Uterus (tissue), 4 donors: ENCODE measurements around the gene UCP2. TPM values are rescaled to one million over a fixed set of nuclear protein-coding genes. Genes with fewer than 3 reads are reported as not detected.

Source experiments
- DNase-seq, 2 donors: peaks; one replicate each; pipeline ENCODE4 v3.0.0-alpha.2; 2019 to 2020
- H3K27ac ChIP-seq, 2 donors: fragments of 200-600 bp; sonication (generic); 1 replicate in 1 of 2; 2 replicates in 1 of 2; pipeline ENCODE4 v1.5.1; 2016 to 2018
- H3K27me3 ChIP-seq, 2 donors: fragments of 200-600 bp; sonication (generic); one replicate each; pipeline ENCODE4 v1.5.1; 2018 to 2019; ENCODE audit warnings: control low read depth in 1 of 2
- H3K36me3 ChIP-seq, 2 donors: fragments of 200-600 bp; sonication (generic); one replicate each; pipeline ENCODE4 v1.5.1; 2019; ENCODE audit warnings: control low read depth in 1 of 2
- H3K4me1 ChIP-seq, 2 donors: fragments of 200-600 bp; sonication (generic); one replicate each; pipeline ENCODE4 v1.5.1; 2018 to 2019; ENCODE audit warnings: control low read depth in 1 of 2
- H3K4me3 ChIP-seq, 2 donors: fragments of 200-600 bp; sonication (generic); 1 replicate in 1 of 2; 2 replicates in 1 of 2; pipeline ENCODE4 v1.5.1; 2018 to 2019; ENCODE audit warnings: mild to moderate bottlenecking in 1 of 2
- H3K9me3 ChIP-seq, 2 donors: fragments of 200-600 bp; sonication (generic); one replicate each; pipeline ENCODE4 v1.5.1; 2019; ENCODE audit warnings: control low read depth in 1 of 2
- CTCF ChIP-seq, 4 experiments: fragments of 200-600 bp in 2 of 4; fragments of 450-650 bp in 2 of 4; sonication (generic) in 2 of 4; IDR thresholded peaks; one replicate each; pipeline ENCODE4 v1.5.1; 2016 to 2019; ENCODE audit warnings: antibody characterized with exemption in 4 of 4, mild to moderate bottlenecking in 2 of 4, moderate library complexity in 1 of 4
- POLR2A ChIP-seq, 2 donors: fragments of 450-650 bp; IDR thresholded peaks; one replicate each; pipeline ENCODE4 v1.6.1; 2016; ENCODE audit warnings: antibody characterized with exemption in 2 of 2, mild to moderate bottlenecking in 1 of 2, moderate library complexity in 1 of 2
- intact Hi-C: fragments of 100-400 bp; cut with DNase I; formaldehyde crosslinking; loops from one replicate; pipeline ENCODE4 v1.15.1; 2023; ENCODE audit warnings: low total_unique reads
- total RNA-seq, 4 donors: library from RNA; depleted of rRNA in 3 of 4; stranded (reverse); fragments of >200 nt in 3 of 4; gene quantifications; one replicate each; pipeline versions ENCODE4 v1.1.0 to v1.2.4, GENCODE V29; 2014 to 2023
- donor health status: DM: yes; HTN: yes; CAD: no.

UCP2 gene
- total RNA-seq, 4 donors from 2014 or later = 10.8 to 64.7 (median 33.7) TPM; not detected in 1

DNA sequence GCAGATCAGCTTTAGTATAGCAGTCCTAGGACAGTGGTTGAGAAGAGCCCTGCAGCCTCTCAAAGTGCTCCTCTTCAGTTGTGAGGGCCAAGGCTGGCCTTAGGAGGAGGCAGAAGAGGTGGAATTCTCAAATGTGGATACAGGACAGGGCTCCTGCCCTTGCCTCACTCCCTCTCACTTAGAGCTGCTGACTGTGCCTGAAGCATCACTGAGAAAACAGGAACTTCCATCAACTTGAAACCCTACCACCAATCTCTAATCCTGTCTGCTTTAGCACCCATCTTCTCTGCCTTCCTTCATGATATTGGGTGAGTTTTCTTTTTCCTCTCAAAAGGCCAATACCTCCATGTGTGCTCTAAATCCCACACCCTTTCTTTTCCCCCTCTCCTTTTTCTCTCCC is 40.6 kb upstream of the UCP2 start:
- DNase-seq = no peak
- H3K4me3 ChIP-seq = no peak overlapping the region
- no peaks in the 10 kb centered on the region for H3K9me3 ChIP-seq
- H3K36me3 ChIP-seq = no peaks in the 10 kb centered on the region
- H3K4me1 ChIP-seq = no peaks in the 10 kb centered on the region
- intact Hi-C loops = no loop called here
- TF ChIP-seq CTCF (IDR thresholded peaks at IDR 0.05) (no peak), POLR2A (IDR thresholded peaks at IDR 0.05) (no peak)
- H3K27ac ChIP-seq = no peak overlapping the region
- H3K27me3 ChIP-seq = no peaks in the 10 kb centered on the region

DNA sequence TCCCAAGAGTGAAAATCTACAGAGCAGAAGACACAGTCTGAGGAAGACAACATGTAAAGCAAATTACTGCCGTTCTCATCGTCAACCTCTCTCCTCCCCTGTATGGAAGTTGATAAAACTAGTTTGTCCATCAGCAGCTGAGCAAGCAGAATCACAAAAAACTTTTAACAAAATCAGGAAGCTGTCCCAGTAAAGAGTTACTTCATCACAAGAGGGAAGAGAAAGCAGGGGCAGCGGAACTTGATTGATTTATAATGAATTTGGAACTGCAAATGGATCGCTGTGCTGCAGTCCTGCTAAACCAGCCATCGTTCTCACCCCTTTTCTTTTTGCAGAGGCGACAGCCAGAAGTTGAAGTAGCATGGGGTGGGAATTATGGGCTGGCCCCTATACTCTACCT is 39.9 kb upstream of the UCP2 start:
- no peak for DNase-seq
- no peaks in the 10 kb centered on the region for H3K4me1 ChIP-seq
- no peaks in the 10 kb centered on the region for H3K9me3 ChIP-seq
- H3K27ac ChIP-seq = no peak overlapping the region
- H3K4me3 ChIP-seq = no peak overlapping the region
- TF ChIP-seq CTCF (IDR thresholded peaks at IDR 0.05) (no peak), POLR2A (IDR thresholded peaks at IDR 0.05) (no peak)
- H3K36me3 ChIP-seq = no peaks in the 10 kb centered on the region
- no peaks in the 10 kb centered on the region for H3K27me3 ChIP-seq
- intact Hi-C loops = no loop called here

DNA sequence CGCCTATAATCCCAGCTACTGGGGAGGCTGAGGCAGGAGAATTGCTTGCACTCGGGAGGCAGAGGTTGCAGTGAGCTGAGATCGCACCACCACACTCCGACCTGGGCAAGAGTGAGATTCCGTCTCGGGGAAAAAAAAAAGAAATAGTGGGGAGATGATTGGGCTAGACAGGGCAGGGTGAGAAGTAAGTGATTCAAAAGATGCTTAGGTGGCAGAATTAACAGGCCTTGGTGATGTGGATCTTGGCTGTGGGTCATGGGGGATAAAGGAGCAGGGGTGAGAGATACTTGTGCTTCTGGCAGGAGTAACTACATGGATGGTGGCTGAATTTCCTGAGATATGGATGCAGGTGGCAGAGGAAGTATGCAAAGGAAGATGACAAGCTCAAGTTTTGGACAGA is 39.4 kb upstream of the UCP2 start:
- DNase-seq = no peak
- Histone ChIP-seq H3K27me3 (no peaks in the 10 kb centered on the region), H3K4me3 (no peak overlapping the region), H3K4me1 (no peaks in the 10 kb centered on the region), H3K27ac (no peak overlapping the region), H3K36me3 (no peaks in the 10 kb centered on the region), H3K9me3 (no peaks in the 10 kb centered on the region)
- intact Hi-C loops = no loop called here
- TF ChIP-seq POLR2A (IDR thresholded peaks at IDR 0.05) (no peak), CTCF (IDR thresholded peaks at IDR 0.05) (no peak)

GRCh38 chr11:74020539-74020938 is 37.9 kb upstream of the UCP2 start:
- no peak overlapping the region for H3K27ac ChIP-seq
- no peak for TF ChIP-seq POLR2A (IDR thresholded peaks at IDR 0.05)
- no peak for TF ChIP-seq CTCF (IDR thresholded peaks at IDR 0.05)
- no peaks in the 10 kb centered on the region for H3K27me3 ChIP-seq
- H3K36me3 ChIP-seq = no peaks in the 10 kb centered on the region
- no peak overlapping the region for H3K4me3 ChIP-seq
- no peaks in the 10 kb centered on the region for H3K9me3 ChIP-seq
- no peaks in the 10 kb centered on the region for H3K4me1 ChIP-seq
- intact Hi-C loops = no loop called here
- no peak for DNase-seq

GRCh38 chr11:74019860-74020259 is 37.2 kb upstream of the UCP2 start:
- no peak overlapping the region for H3K27ac ChIP-seq
- no peaks in the 10 kb centered on the region for H3K27me3 ChIP-seq
- intact Hi-C loops = no loop called here
- H3K4me3 ChIP-seq = no peak overlapping the region
- DNase-seq = no peak
- no peaks in the 10 kb centered on the region for H3K36me3 ChIP-seq
- TF ChIP-seq CTCF (IDR thresholded peaks at IDR 0.05) = no peak
- no peak for TF ChIP-seq POLR2A (IDR thresholded peaks at IDR 0.05)
- H3K9me3 ChIP-seq = no peaks in the 10 kb centered on the region
- no peaks in the 10 kb centered on the region for H3K4me1 ChIP-seq
